Bronchial epithelial cell (primary cell): ENCODE data around the gene TGFB3. TPM values are rescaled to one million over a fixed set of nuclear protein-coding genes. Genes with fewer than 3 reads are reported as not detected.

Experiments
- DNase-seq: peaks from one replicate; pipeline ENCODE4 v3.0.0-alpha.2; 2010; ENCODE audit warnings: low read depth
- FAIRE-seq: peaks from 2 replicates; lab custom pipeline; 2011; peaks lifted over from hg19 to GRCh38; lab: Jason Lieb, UNC
- H3K27me3 ChIP-seq: 2 replicates; pipeline ENCODE4 v1.5.1; 2011; ENCODE audit warnings: low read length; ENCODE audit not compliant: control insufficient read depth, insufficient read depth
- H3K36me3 ChIP-seq: 2 replicates; pipeline ENCODE4 v1.5.1; 2011; ENCODE audit warnings: low read length; ENCODE audit not compliant: control insufficient read depth, insufficient read depth
- H3K4me3 ChIP-seq: 2 replicates; pipeline ENCODE4 v1.5.1; 2011; ENCODE audit warnings: mild to moderate bottlenecking, low read depth, low read length, control low read depth
- total RNA-seq: library from RNA; depleted of rRNA; stranded (reverse); fragments of >200 nt; gene quantifications from 2 replicates; pipeline ENCODE4 v1.2.1, GENCODE V29; 2014
- TF ChIP-seq, protein P1 (sequence below): IDR thresholded peaks from 2 replicates; pipeline ENCODE4 v1.5.1; 2011; ENCODE audit warnings: mild to moderate bottlenecking, moderate library complexity, low read length, control low read depth, inconsistent platforms; ENCODE audit not compliant: insufficient read depth, severe bottlenecking

The TGFB3 gene
- total RNA-seq, 1 donor from 2014 or later = 1.3 TPM

DNA sequence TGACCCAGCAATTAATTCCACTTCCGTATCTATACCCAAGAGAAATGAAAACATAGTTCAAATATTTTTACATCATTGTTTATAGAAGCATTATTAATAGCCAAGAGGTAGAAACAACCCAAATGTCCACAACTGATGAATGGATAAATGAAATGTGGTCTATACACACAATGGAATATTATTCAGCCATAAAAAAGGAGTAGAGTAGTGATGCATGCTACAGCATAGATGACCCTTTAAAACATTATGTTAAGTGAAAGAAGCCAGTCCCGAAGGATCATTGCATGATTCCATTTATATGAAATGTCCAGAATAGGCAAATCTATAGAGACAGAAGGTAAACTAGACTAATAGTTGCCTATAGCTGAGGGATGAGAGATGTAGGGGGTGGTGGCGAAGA, 29.3 kb downstream of the TGFB3 start:
- no peak for FAIRE-seq
- no peaks in the 10 kb centered on the region for H3K27me3 ChIP-seq
- H3K4me3 ChIP-seq = no peak overlapping the region
- TF ChIP-seq, protein P1, sequence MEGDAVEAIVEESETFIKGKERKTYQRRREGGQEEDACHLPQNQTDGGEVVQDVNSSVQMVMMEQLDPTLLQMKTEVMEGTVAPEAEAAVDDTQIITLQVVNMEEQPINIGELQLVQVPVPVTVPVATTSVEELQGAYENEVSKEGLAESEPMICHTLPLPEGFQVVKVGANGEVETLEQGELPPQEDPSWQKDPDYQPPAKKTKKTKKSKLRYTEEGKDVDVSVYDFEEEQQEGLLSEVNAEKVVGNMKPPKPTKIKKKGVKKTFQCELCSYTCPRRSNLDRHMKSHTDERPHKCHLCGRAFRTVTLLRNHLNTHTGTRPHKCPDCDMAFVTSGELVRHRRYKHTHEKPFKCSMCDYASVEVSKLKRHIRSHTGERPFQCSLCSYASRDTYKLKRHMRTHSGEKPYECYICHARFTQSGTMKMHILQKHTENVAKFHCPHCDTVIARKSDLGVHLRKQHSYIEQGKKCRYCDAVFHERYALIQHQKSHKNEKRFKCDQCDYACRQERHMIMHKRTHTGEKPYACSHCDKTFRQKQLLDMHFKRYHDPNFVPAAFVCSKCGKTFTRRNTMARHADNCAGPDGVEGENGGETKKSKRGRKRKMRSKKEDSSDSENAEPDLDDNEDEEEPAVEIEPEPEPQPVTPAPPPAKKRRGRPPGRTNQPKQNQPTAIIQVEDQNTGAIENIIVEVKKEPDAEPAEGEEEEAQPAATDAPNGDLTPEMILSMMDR = no peak
- no peak for DNase-seq
- H3K36me3 ChIP-seq = peaks cover 1% of the 10 kb centered on the region

DNA sequence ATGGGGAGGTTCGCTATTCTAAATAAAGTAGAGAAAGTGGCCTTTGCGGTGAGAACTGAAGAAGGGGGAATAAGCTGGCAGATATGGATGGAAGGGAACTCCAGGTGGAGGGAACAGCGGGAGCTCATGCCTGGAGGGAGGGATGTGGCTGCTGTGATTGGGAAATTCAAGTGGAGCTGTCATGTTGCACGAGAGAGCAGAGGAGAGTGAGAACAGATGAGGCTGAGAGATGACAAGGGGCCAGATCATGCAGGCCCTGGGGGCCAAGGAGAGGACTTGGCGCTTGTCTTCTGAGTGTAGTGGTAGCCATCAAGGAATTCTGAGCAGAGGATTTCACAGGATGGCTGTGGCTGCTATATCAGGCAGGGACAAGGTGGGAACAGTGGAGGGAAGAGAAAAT, 35.0 kb downstream of the TGFB3 start:
- no peaks in the 10 kb centered on the region for H3K36me3 ChIP-seq
- no peak overlapping the region for H3K4me3 ChIP-seq
- FAIRE-seq (no peak), DNase-seq (no peak)
- TF ChIP-seq, protein P1 = no peak
- H3K27me3 ChIP-seq = no peaks in the 10 kb centered on the region

DNA sequence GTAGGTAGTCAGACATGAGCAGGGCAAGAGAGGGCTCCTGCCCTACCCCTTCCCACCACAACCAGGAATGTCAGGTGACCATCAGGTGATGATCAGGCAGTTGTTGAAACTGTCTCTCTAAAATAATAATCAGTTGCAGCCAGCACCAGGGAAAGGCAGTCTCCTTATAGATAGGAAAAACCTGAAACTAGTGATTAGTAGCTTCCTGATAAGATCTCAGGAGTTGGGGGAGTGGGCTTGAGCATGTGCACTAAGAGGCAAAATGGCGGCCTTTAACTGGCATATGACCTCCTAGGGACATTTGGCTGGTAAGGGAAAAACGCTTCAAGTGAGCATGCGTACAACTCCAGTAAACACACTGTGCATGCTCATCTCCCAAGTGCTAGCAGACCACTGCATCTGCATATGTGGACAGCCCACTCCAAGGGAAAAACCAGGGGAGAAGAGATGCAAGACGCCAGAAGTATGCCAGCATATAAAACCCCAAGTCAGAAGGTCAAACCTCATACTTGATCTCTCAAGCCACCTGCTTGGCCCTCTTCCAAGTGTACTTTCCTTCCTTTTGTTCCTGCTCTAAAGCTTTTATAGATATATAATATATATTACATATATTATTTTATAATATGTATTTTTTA, 37.1 kb downstream of the TGFB3 start:
- Histone ChIP-seq H3K36me3 (no peaks in the 10 kb centered on the region), H3K4me3 (no peak overlapping the region), H3K27me3 (no peaks in the 10 kb centered on the region)
- FAIRE-seq (peak; percentile 83), DNase-seq (no peak)
- TF ChIP-seq, protein P1 = no peak

DNA sequence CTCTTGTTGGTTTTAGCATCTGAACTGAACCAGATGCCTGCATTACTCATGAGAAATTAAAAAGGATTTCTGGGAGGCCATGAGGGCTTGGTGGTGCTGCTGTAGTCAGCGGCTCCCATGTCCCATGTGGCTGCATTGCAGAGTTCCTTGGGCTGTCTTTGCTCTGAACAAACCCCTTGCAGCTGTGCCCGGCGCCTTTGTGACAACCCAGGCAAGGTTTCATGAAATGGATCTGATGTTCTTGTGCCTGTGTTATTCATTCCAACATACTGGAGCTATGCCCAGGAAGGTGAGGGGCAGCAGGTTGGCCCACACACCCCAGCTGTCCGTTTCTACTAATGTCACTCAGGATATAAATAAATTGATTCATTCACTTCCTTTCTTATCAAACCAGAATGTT, 40.8 kb downstream of the TGFB3 start:
- Histone ChIP-seq H3K36me3 (no peaks in the 10 kb centered on the region), H3K27me3 (no peaks in the 10 kb centered on the region), H3K4me3 (no peak overlapping the region)
- DNase-seq (no peak), FAIRE-seq (no peak)
- TF ChIP-seq, protein P1 = no peak

DNA sequence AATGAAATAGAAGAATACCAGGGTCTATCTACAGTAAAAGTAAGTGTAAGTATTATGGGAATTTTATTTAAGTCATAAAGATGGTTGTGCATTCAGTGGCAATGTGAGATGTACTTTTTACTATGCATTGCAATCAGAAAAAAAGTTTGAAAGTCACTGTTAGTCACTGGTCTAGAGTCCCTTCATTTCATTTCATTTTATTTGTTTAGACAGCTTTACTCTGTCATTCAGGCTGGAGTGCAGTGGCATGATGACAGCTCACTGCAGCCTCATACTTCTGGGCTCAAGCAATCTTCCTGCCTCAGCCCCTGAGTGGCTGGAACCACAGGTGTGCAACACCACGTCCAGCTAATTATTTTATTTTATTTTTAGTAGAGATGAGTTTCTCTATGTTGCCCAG, 42.6 kb downstream of the TGFB3 start:
- H3K4me3 ChIP-seq = no peak overlapping the region
- TF ChIP-seq, protein P1 = no peak
- H3K27me3 ChIP-seq = no peaks in the 10 kb centered on the region
- DNase-seq (no peak), FAIRE-seq (no peak)
- no peaks in the 10 kb centered on the region for H3K36me3 ChIP-seq
